CD4-positive, alpha-beta T cell (primary cell): Measurements from ENCODE around the gene CDK5RAP2. TPM values are rescaled to one million over a fixed set of nuclear protein-coding genes. Genes with fewer than 3 reads are reported as not detected.

Experiments used
- ATAC-seq: fragments of 200-7000 bp; cut with Tn5 transposase; one replicate; pipeline ENCODE4 v1.10.0; 2022; ENCODE audit warnings: mild to moderate bottlenecking; ENCODE audit not compliant: poor library complexity
- CTCF ChIA-PET: fragments of 350-600 bp; sonication (Branson Sonifier 250); formaldehyde crosslinking; loops from one replicate; lab custom pipeline; 2021; ENCODE audit warnings: antibody characterized with exemption, inconsistent platforms; lab: Charles Lee
- POLR2A ChIA-PET: fragments of 350-600 bp; sonication (Branson Sonifier 250); formaldehyde crosslinking; loops from one replicate; lab custom pipeline; 2021; ENCODE audit warnings: antibody characterized with exemption, inconsistent platforms; lab: Charles Lee
- DNase-seq, 14 experiments: peaks; one replicate each; pipeline ENCODE4 v3.0.0-alpha.2; 2013 to 2020; ENCODE audit warnings: mixed read lengths in 2 of 14
- H3K27ac ChIP-seq, 2 donors: one replicate each; pipeline versions ENCODE4 v1.5.1 to v1.7.0; 2013; ENCODE audit warnings: low read length in 2 of 2, low read depth in 1 of 2, mild to moderate bottlenecking in 1 of 2
- H3K27me3 ChIP-seq, 2 experiments: 1 replicate in 1 of 2; 2 replicates in 1 of 2; pipeline versions ENCODE4 v1.6.1 to v1.7.0; 2013; ENCODE audit warnings: low read length in 2 of 2, control low read depth in 1 of 2, mild to moderate bottlenecking in 1 of 2, moderate library complexity in 1 of 2; ENCODE audit not compliant: insufficient read depth in 2 of 2, control insufficient read depth in 1 of 2
- H3K36me3 ChIP-seq: one replicate; pipeline ENCODE4 v1.6.1; 2013; ENCODE audit warnings: low read length, control low read depth; ENCODE audit not compliant: insufficient read depth
- H3K4me1 ChIP-seq: one replicate; pipeline ENCODE4 v1.6.1; 2013; ENCODE audit warnings: low read length, control low read depth; ENCODE audit not compliant: insufficient read depth
- H3K4me3 ChIP-seq: one replicate; pipeline ENCODE4 v1.5.1; 2013; ENCODE audit warnings: mild to moderate bottlenecking, low read length, moderate library complexity
- H3K9me3 ChIP-seq, 2 experiments: 1 replicate in 1 of 2; 2 replicates in 1 of 2; pipeline versions ENCODE4 v1.6.1 to v1.7.0; 2013; ENCODE audit warnings: low read length in 2 of 2, mild to moderate bottlenecking in 2 of 2, control low read depth in 1 of 2, moderate library complexity in 1 of 2; ENCODE audit not compliant: control insufficient read depth in 1 of 2, insufficient read depth in 1 of 2
- H3K27ac Mint-ChIP-seq: one replicate; pipeline ENCODE4 v1.8.0; 2020; ENCODE audit warnings: mixed read lengths
- H3K27me3 Mint-ChIP-seq: one replicate; pipeline ENCODE4 v1.8.0; 2021; ENCODE audit warnings: mixed read lengths
- H3K36me3 Mint-ChIP-seq: one replicate; pipeline ENCODE4 v1.8.0; 2021; ENCODE audit warnings: low read depth, mixed read lengths
- H3K4me1 Mint-ChIP-seq: one replicate; pipeline ENCODE4 v1.8.0; 2021; ENCODE audit warnings: low read depth, mixed read lengths
- H3K4me3 Mint-ChIP-seq: one replicate; pipeline ENCODE4 v1.8.0; 2020; ENCODE audit warnings: mild to moderate bottlenecking, mixed read lengths
- H3K9me3 Mint-ChIP-seq: one replicate; pipeline ENCODE4 v1.8.0; 2020; ENCODE audit warnings: mixed read lengths
- CTCF ChIP-seq: fragments of 200-600 bp; IDR thresholded peaks from one replicate; pipeline ENCODE4 v1.8.0; 2022; ENCODE audit warnings: antibody characterized with exemption, mild to moderate bottlenecking
- intact Hi-C, 2 experiments: fragments of 100-400 bp; cut with DNase I in 1 of 2; cut with micrococcal nuclease in 1 of 2; formaldehyde crosslinking; loops; one replicate each; pipeline versions ENCODE4 v1.15.1 to v1.9.0; 2023 to 2025; cut with DNase I, micrococcal nuclease
- total RNA-seq, 174 experiments: library from RNA in 2 of 174; stranded (reverse) in 2 of 174; gene quantifications; one replicate each; pipeline ENCODE4 v1.2.3 and lab custom pipeline; 2021 to 2026

CDK5RAP2 gene
- total RNA-seq, 2 experiments from 2014 or later = 55.0 to 56.0 TPM

- DNase-seq = no peak
- intact Hi-C loops = loop anchor here in 1 of 2 experiments (5.0 kb wide), 2 partner anchors 120 to 435 kb away; no protein-coding TSS in a partner anchor
- Histone ChIP-seq H3K9me3 (no peaks in the 10 kb centered on the region), H3K27ac (no peak overlapping the region), H3K27me3 (no peaks in the 10 kb centered on the region), H3K4me1 (no peaks in the 10 kb centered on the region), H3K4me3 (no peak overlapping the region), H3K36me3 (peaks cover 6% of the 10 kb centered on the region)
- ChIA-PET CTCF (no interaction called here), POLR2A (interaction anchor here (0.7 kb wide), 1 partner anchor 74 kb away, joined by 3 read pairs; no protein-coding TSS in a partner anchor)
- H3K27ac Mint-ChIP-seq = no peak overlapping the region
- ATAC-seq = no peak
- H3K4me1 Mint-ChIP-seq = peaks cover 4% of the 10 kb centered on the region
- H3K9me3 Mint-ChIP-seq = no peaks in the 10 kb centered on the region
- no peaks in the 10 kb centered on the region for H3K27me3 Mint-ChIP-seq
- H3K36me3 Mint-ChIP-seq = peaks cover 10% of the 10 kb centered on the region
- H3K4me3 Mint-ChIP-seq = no peak overlapping the region
- no peak for TF ChIP-seq CTCF
Measured at GRCh38 chr9:120622790-120623189, 42.8 kb upstream of the CDK5RAP2 start.

GRCh38 chr9:120621941-120622340, 42.0 kb upstream of the CDK5RAP2 start:
- Histone ChIP-seq H3K4me1 (no peaks in the 10 kb centered on the region), H3K27me3 (no peaks in the 10 kb centered on the region), H3K4me3 (no peak overlapping the region), H3K9me3 (no peaks in the 10 kb centered on the region), H3K36me3 (peaks cover 9% of the 10 kb centered on the region), H3K27ac (no peak overlapping the region)
- ATAC-seq = no peak
- peaks cover 4% of the 10 kb centered on the region for H3K4me1 Mint-ChIP-seq
- peaks cover 13% of the 10 kb centered on the region for H3K36me3 Mint-ChIP-seq
- no peaks in the 10 kb centered on the region for H3K27me3 Mint-ChIP-seq
- H3K27ac Mint-ChIP-seq = no peak overlapping the region
- DNase-seq = no peak
- H3K4me3 Mint-ChIP-seq = no peak overlapping the region
- intact Hi-C loops = loop anchor here in 1 of 2 experiments (5.0 kb wide), 2 partner anchors 120 to 435 kb away; no protein-coding TSS in a partner anchor
- CTCF ChIA-PET = no interaction called here
- no peak for TF ChIP-seq CTCF
- H3K9me3 Mint-ChIP-seq = no peaks in the 10 kb centered on the region
- POLR2A ChIA-PET = no interaction called here

- peaks cover 4% of the 10 kb centered on the region for H3K4me1 Mint-ChIP-seq
- no peak overlapping the region for H3K27ac Mint-ChIP-seq
- no peaks in the 10 kb centered on the region for H3K27me3 Mint-ChIP-seq
- ChIA-PET CTCF (interaction anchor here (0.6 to 1.4 kb wide), 12 partner anchors 8 to 95 kb away, joined by 3 to 9 read pairs (median 3); partner anchors contain the start of gene MEGF9), POLR2A (interaction anchor here (1.3 kb wide), 1 partner anchor 92 kb away, joined by 5 read pairs; no protein-coding TSS in a partner anchor)
- H3K4me1 ChIP-seq = no peaks in the 10 kb centered on the region
- H3K9me3 ChIP-seq = no peaks in the 10 kb centered on the region
- DNase-seq (peak; percentile 26 to 77 (median 41)), ATAC-seq (peak; percentile 94)
- peak; percentile 86 for TF ChIP-seq CTCF
- H3K9me3 Mint-ChIP-seq = no peaks in the 10 kb centered on the region
- intact Hi-C loops = loop anchor here (1.0 to 5.0 kb wide), 3 partner anchors 94 to 437 kb away; partner anchors contain the start of gene MEGF9 (in 1 of the 2)
- H3K4me3 ChIP-seq = no peak overlapping the region
- no peaks in the 10 kb centered on the region for H3K27me3 ChIP-seq
- no peak overlapping the region for H3K27ac ChIP-seq
- peaks cover 13% of the 10 kb centered on the region for H3K36me3 Mint-ChIP-seq
- H3K4me3 Mint-ChIP-seq = no peak overlapping the region
- peaks cover 17% of the 10 kb centered on the region for H3K36me3 ChIP-seq
Measured at GRCh38 chr9:120619751-120620655, 40.0 kb upstream of the CDK5RAP2 start.
